Ramos (cell line): ENCODE data around the gene ALX3.
"Not testable (repeated sequence)": the region's sequence is repeated elsewhere in the genome, so short reads cannot be mapped to it uniquely, and the experiment has no call there.

Experiments used
- in situ Hi-C: fragments of 300-500 bp; cut with MboI; formaldehyde crosslinking; loops from one replicate; pipeline ENCODE4 v1.14.3; 2022; ENCODE audit warnings: low sequenced_read_pairs; ENCODE audit not compliant: unreplicated experiment

The ALX3 gene

GRCh38 chr1:110049801-110050601, 20.5 kb downstream of the ALX3 start:
- in situ Hi-C loops: no loop called here

DNA sequence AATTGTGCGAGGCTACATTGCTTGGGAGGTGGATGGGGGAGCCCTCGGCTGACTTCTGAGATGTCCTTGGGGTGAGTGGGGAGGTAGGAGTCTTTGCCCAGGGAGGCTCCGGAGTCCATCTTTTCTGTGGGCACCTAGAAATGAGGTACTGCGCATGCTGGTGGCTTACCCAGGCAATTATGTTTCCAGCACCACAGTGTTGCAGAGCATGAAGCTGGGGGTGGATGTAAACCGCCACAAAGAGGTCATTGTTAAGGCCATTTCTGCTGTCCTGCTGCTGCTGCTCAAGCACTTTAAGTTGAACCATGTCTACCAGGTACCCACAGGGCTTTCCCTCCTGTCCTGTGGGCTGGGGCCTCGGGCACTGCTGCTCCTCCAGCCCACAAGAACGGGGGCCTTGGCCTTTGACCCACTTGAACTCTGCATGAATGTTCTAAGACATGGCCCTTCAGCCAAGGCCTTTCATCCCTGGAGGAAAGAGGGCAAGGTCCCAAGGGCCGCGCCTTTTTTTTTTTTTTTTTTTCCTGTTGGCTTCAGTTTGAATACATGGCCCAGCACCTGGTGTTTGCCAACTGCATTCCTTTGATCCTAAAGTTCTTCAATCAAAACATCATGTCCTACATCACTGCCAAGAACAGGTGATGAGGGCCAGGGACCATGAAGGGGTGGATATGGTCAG, 21.4 kb downstream of the ALX3 start:
- in situ Hi-C loops: no loop called here

DNA sequence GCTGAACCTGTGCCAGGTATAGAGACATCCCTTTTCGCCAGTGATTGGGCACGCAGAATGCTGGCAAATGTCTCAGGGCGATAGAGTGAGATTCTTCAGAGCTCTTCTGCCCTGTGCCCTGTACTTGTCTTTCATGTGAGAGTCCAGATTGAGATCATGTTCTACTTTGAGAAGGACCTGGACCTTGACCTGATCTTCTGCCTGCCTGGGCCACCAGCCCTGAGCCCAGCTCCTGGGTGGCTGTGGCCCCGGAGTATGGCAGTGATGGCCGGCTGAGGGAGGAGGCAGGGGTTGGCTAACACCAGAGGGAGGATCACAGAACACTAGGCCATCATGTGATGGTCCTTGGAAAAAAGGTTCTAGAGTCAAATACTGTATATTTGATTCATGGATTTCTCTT, 22.2 kb downstream of the ALX3 start:
- in situ Hi-C loops: no loop called here

DNA sequence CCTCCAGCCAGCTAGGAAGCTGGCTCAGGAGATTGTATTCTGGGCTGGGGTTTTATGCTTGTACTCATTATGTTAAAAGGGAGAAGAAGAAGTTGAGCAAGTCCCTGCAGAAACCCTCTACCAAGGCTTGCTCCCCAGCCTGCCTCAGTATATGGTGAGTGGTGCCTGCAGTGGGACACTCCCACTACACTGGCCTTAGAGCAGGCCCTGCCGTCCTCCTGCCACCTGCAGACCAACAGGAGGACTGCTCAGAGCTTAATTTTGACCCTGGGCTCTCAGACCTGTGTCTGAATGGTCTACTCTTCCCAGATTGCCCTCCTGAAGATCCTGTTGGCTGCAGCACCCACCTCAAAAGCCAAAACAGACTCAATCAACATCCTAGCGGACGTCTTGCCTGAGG, 23.0 kb downstream of the ALX3 start:
- in situ Hi-C loops: no loop called here

DNA sequence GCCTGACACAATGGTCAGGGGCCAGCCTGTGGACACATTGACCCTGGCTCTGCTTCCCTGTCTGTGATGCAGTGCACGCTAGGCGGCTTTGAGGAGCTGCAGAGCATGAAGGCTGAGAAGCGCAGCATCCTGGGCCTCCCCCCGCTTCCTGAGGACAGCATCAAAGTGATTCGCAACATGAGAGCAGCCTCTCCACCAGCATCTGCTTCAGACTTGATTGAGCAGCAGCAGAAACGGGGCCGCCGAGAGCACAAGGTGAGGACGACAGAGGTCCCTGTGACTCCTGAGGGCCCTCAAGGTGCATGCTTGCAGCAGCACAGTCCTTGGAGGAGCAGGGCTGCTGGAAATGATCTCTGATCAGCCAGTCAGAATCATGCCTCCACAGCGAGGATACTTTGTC, 27.5 kb downstream of the ALX3 start:
- in situ Hi-C loops: no loop called here

- in situ Hi-C loops: no loop called here
Observed at GRCh38 chr1:110040548-110040947, 29.9 kb downstream of the ALX3 start.

- in situ Hi-C loops: no loop called here
Observed at GRCh38 chr1:110039641-110040040, 30.8 kb downstream of the ALX3 start.

DNA sequence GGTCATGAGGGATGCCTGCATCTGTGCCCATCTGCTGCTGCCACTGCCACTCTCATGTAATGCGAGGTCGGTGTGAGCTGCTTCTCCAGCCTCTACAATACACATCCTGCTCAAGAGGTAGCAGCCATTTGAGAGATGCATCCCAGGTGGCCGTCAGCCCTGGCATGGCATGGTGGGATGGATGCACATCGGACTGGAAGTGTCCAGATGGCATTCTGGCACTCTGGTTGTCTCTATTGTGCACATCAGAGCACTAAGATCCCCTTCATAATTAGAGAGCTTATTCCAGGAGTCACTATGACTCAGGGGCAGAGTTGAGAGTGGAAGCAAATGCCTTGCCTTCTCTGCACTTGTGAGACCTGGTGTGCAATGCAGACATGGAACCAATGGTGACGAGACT, 32.2 kb downstream of the ALX3 start:
- in situ Hi-C loops: no loop called here

- in situ Hi-C loops: no loop called here
Observed at GRCh38 chr1:110035236-110035752, 35.2 kb downstream of the ALX3 start.

- in situ Hi-C loops: no loop called here
Observed at GRCh38 chr1:110034451-110035235, 35.8 kb downstream of the ALX3 start, which contains the start of gene STRIP1. Gene STRIP1 (plus strand): TSS chr1:110034624. CDS start chr1:110034638, 14 bp downstream.

DNA sequence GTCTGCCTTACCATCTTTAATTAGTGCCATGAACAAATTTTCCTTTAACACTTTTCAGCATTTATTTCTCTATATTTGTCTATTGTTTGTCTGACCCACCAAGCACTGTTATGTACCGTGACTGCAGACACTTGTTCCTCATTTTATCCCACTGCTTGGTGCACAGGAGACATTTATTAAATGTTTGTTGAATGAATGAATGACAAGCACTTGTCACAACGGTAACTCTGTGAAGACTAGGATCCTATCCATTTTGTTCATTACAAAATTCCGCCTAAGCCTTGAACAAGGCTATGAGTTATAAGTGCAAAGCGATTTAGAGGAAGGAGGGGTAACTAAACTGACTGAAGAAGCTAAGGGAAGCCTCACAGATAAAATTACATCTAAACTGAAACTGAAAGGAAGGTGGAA, 36.4 kb downstream of the ALX3 start:
- in situ Hi-C loops: no loop called here

DNA sequence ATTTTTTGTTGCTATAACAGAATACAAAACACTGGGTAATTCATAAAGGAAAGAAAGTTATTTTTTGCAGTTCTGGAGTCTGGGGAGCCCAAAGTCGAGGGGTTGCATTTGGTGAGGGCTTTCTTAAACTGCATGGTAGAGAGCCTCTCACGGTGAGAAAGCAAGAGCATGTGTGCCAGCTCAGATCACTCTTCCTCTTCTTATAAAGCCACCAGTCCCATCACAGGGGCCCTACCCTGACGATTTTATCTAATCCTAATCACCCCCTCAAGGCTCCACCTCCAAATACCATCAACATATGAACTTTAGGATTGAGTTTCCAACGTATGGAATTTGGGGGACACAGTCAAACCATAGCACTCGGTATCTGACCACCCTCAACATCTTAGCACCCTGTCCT, 37.1 kb downstream of the ALX3 start:
- in situ Hi-C loops: no loop called here

- in situ Hi-C loops: no loop called here
Observed at GRCh38 chr1:110032327-110032726, 38.1 kb downstream of the ALX3 start.

- in situ Hi-C loops: not testable (repeated sequence)
Observed at GRCh38 chr1:110030687-110031086, 39.8 kb downstream of the ALX3 start.

DNA sequence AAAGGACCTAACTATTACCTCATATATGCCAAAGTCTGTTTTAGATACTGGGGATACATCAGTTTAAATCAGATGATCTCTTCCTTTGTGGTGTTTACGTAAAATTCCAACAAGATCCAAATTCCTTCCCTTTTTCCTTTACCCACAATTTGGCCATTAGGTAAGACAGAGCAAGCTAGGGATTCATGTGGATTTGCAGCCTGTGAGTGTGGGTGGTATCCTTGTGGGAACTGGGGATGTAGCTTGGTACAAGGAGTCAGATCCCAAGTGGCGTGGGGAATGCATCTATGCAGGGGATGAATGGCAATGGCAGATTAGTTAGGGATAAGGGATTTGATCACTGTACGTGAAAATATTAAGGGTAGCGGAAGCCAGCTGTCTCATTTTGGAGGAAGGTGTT, 45.9 kb downstream of the ALX3 start:
- in situ Hi-C loops: no loop called here

DNA sequence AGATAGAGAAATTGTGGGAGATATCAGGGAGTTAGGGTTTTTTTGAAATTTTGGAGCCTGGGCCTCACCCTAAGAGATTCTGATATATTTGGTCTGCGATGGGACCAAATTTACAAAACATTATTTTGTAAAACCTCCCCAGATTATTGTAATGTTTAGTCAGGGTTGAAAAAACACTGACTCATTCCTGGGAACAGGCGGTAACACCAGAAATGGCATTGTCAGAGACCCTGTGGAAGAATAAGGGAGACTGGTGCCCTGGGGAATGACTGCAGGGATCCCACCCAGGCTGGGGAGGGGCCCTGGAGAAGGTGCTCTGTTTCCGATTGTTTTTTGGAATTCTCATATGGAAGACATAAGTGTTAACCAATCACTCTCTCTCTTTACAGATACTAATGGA, 49.2 kb downstream of the ALX3 start:
- in situ Hi-C loops: no loop called here

DNA sequence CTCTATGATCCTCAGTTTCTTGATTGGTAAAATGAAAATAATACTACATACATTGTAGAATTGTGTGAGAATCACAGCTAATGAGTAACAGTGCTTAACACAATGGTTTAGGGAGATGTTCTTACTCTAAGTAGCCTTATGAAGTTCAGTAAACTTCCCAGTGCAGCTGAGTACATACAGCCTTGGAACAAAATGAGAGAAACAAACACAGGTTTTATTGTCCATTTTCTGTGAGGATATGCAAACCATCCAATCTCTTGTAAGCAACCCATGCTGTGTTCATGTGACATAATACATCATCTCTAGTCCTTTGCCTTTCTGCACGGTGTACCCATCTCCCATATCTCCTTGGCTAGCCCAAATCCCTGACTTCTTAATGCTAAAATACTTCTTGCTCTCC, 50.7 kb downstream of the ALX3 start:
- in situ Hi-C loops: no loop called here

- in situ Hi-C loops: no loop called here
Observed at GRCh38 chr1:110018396-110018795, 52.1 kb downstream of the ALX3 start.

DNA sequence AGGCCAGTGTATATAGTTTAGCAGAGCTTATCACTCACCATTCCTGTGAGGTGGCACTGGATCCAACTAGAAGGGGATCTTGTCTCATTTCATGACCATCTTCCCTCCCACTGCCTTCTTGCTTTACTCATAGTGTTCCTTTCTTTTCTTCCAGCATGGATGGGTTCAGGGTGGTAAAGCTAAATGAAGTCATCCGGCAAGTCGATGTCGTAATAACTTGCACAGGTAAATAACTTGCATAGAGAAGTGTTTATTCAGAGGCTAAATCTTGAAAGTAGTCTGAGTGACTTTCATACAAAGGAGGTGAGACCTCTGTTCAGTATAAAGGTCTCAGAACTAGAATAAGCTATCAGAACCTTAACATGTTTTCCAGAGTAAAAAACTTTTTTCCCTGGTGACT, 52.7 kb downstream of the ALX3 start:
- in situ Hi-C loops: no loop called here

DNA sequence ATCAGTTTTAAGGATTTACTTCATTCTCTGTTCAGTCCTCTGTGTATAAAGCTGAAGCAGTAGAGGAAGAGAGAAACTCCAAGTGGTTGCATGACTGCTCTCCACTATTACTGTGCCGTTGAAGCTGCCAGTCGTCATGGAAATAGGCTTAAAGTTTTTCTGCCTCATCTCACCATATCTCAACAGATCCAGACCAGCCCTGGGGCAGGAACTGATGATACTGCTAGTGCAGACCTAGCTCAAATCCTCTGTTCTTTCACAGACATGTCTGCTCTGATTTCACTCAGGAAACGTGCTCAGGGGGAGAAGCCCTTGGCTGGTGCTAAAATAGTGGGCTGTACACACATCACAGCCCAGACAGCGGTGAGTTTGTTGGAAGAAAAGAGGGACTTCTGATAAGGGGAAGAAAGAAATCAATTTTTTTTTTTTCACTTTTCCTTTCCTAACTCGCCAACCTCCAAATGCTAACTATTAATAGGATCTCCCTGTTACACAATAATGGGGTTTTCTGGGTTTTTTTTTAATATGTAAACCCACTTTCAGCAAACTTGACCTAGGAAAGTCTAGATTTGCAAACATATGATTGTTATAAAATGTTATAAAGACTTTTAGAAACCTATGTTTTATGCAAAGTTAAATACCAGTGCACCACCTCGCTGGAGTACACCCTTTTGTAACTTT, 58.2 kb downstream of the ALX3 start:
- in situ Hi-C loops: no loop called here
